PFSK-1 (cell line): Measurements from ENCODE around the gene MAPK1.

Experiments
- FOXP2 ChIP-seq: optimal IDR thresholded peaks from 2 replicates; pipeline ENCODE3; 2011; ENCODE audit warnings: borderline replicate concordance, control low read depth, inconsistent platforms; ENCODE audit not compliant: insufficient read depth; ENCODE audit errors: extremely low read length, extremely low read depth
- POLR2AphosphoS5 ChIP-seq: IDR thresholded peaks from 2 replicates; pipeline ENCODE4 v1.6.1; 2012; ENCODE audit warnings: low read depth, mild to moderate bottlenecking, control low read depth, low read length, moderate library complexity
- SIN3A ChIP-seq: IDR thresholded peaks from 2 replicates; pipeline ENCODE4 v1.6.1; 2012; ENCODE audit warnings: mild to moderate bottlenecking, low read length, moderate library complexity, borderline replicate concordance; ENCODE audit not compliant: insufficient read depth
- TAF1 ChIP-seq: IDR thresholded peaks from 2 replicates; pipeline ENCODE4 v1.6.1; 2012; ENCODE audit warnings: low read length, control low read depth, borderline replicate concordance; ENCODE audit not compliant: insufficient read depth
- TF ChIP-seq, protein P1 (sequence below), 2 experiments: IDR thresholded peaks; 2 replicates each; pipeline versions ENCODE4 v1.6.1 to v1.8.0; 2011 to 2012; ENCODE audit warnings: low read depth in 2 of 2, low read length in 2 of 2, control low read depth in 1 of 2, inconsistent platforms in 1 of 2, mild to moderate bottlenecking in 1 of 2, moderate library complexity in 1 of 2; ENCODE audit not compliant: insufficient read depth in 1 of 2

Gene MAPK1

DNA sequence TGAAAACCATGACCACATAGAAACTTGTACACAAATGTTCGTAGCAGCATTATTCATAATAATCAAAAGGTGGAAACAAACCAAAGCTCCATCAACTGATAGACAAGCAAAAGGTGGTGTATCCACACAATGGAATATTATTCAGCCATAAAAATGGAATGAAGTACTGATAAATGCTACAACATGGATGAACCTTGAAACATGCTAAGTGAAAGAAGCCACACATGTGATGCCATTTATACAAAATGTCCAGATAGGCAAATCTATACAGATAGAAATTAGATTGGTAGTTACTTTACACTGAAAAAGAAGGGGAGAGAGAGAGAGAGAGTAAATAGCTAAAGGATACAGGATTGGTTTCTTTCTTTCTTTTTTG lies 27.7 kb downstream of the MAPK1 start:
- TF ChIP-seq SIN3A = no peak
- TF ChIP-seq FOXP2 = no peak
- TF ChIP-seq, protein P1, sequence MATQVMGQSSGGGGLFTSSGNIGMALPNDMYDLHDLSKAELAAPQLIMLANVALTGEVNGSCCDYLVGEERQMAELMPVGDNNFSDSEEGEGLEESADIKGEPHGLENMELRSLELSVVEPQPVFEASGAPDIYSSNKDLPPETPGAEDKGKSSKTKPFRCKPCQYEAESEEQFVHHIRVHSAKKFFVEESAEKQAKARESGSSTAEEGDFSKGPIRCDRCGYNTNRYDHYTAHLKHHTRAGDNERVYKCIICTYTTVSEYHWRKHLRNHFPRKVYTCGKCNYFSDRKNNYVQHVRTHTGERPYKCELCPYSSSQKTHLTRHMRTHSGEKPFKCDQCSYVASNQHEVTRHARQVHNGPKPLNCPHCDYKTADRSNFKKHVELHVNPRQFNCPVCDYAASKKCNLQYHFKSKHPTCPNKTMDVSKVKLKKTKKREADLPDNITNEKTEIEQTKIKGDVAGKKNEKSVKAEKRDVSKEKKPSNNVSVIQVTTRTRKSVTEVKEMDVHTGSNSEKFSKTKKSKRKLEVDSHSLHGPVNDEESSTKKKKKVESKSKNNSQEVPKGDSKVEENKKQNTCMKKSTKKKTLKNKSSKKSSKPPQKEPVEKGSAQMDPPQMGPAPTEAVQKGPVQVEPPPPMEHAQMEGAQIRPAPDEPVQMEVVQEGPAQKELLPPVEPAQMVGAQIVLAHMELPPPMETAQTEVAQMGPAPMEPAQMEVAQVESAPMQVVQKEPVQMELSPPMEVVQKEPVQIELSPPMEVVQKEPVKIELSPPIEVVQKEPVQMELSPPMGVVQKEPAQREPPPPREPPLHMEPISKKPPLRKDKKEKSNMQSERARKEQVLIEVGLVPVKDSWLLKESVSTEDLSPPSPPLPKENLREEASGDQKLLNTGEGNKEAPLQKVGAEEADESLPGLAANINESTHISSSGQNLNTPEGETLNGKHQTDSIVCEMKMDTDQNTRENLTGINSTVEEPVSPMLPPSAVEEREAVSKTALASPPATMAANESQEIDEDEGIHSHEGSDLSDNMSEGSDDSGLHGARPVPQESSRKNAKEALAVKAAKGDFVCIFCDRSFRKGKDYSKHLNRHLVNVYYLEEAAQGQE (IDR thresholded peaks at IDR 0.05; ENCODE audit: insufficient read depth in 1 of 2, low read depth in 2 of 2, low read length in 2 of 2) = no peak
- no peak for TF ChIP-seq TAF1
- no peak for TF ChIP-seq POLR2AphosphoS5

- TF ChIP-seq, protein P1 (IDR thresholded peaks at IDR 0.05; ENCODE audit: insufficient read depth in 1 of 2, low read depth in 2 of 2, low read length in 2 of 2) = no peak
- TF ChIP-seq SIN3A = no peak
- TF ChIP-seq FOXP2 = no peak
- no peak for TF ChIP-seq TAF1
- no peak for TF ChIP-seq POLR2AphosphoS5
These were observed 30.0 kb downstream of the MAPK1 start for GRCh38 chr22:21837248-21837979.

DNA sequence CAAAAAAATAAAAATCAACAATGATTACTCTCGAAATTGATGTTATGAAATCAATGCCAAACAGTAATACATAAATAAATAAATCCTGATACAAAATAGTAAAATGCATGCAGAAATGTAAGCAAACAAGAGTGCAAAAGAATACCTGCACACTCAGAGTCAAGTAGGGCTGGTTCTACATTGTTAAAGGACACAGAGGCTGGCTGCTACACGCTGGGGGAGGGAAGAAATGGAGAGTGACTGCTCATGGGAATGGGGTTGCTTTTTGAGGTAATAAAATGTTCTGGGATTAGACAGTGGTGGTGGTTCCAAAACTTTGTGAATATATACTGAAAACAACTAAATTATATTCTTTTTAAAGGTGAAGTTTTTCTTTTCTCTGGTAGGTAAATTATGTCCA lies 32.1 kb downstream of the MAPK1 start:
- TF ChIP-seq FOXP2 = no peak
- TF ChIP-seq, protein P1 (IDR thresholded peaks at IDR 0.05; ENCODE audit: insufficient read depth in 1 of 2, low read depth in 2 of 2, low read length in 2 of 2) = no peak
- TF ChIP-seq SIN3A = no peak

DNA sequence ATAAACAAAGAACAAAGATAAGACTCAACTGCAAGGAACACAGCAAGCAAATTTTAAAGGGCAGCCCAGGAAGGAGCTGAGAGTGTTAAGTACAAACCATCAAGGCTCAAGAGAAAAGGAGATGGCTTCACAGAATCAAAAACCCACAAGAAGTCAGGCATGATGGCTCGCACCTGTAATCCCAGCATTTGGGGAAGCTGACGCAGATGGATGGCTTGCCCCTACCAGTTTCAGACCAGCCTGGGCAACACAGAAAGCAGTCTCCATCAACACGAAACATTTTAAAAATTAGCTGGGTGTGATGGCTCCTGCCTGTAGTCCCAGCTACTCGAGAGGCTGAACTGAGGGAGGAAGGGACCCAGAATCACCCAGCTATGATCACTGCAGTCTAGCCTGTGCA lies 32.6 kb downstream of the MAPK1 start:
- TF ChIP-seq, protein P1 (IDR thresholded peaks at IDR 0.05; ENCODE audit: insufficient read depth in 1 of 2, low read depth in 2 of 2, low read length in 2 of 2) = no peak
- no peak for TF ChIP-seq FOXP2
- TF ChIP-seq TAF1 = no peak
- no peak for TF ChIP-seq SIN3A
